ENCODE results near the gene DENND6B.

DNA sequence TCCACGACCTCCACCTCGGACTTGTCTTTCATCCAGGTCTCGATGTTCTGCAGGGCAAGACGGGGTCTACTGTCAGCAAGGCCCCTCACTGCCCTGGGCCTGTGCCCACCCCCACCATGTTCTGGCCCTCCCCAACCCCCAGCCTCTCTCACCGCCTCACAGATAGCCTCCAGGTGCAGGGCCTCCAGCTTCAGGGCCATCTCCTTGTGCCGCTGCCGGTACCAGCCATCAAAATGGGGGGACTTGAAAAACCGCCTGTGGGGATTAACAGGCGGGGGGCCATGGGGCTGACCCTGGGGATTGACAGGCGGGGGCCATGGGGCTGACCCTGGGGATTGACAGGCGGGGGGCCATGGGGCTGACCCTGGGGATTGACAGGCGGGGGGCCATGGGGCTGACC, 14.4 kb downstream of the DENND6B start:
- no peak for TF ChIP-seq ZNF423 (CRISPR knock-in tag; IDR thresholded peaks at IDR 0.05)
- no peak for TF ChIP-seq ZNF232 (CRISPR knock-in tag; IDR thresholded peaks at IDR 0.05)
- TF ChIP-seq, protein P1, sequence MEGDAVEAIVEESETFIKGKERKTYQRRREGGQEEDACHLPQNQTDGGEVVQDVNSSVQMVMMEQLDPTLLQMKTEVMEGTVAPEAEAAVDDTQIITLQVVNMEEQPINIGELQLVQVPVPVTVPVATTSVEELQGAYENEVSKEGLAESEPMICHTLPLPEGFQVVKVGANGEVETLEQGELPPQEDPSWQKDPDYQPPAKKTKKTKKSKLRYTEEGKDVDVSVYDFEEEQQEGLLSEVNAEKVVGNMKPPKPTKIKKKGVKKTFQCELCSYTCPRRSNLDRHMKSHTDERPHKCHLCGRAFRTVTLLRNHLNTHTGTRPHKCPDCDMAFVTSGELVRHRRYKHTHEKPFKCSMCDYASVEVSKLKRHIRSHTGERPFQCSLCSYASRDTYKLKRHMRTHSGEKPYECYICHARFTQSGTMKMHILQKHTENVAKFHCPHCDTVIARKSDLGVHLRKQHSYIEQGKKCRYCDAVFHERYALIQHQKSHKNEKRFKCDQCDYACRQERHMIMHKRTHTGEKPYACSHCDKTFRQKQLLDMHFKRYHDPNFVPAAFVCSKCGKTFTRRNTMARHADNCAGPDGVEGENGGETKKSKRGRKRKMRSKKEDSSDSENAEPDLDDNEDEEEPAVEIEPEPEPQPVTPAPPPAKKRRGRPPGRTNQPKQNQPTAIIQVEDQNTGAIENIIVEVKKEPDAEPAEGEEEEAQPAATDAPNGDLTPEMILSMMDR (IDR thresholded peaks at IDR 0.05), result no peak
- TF ChIP-seq NR1H2 (CRISPR knock-in tag; IDR thresholded peaks at IDR 0.05), result no peak
- TF ChIP-seq, protein P2, sequence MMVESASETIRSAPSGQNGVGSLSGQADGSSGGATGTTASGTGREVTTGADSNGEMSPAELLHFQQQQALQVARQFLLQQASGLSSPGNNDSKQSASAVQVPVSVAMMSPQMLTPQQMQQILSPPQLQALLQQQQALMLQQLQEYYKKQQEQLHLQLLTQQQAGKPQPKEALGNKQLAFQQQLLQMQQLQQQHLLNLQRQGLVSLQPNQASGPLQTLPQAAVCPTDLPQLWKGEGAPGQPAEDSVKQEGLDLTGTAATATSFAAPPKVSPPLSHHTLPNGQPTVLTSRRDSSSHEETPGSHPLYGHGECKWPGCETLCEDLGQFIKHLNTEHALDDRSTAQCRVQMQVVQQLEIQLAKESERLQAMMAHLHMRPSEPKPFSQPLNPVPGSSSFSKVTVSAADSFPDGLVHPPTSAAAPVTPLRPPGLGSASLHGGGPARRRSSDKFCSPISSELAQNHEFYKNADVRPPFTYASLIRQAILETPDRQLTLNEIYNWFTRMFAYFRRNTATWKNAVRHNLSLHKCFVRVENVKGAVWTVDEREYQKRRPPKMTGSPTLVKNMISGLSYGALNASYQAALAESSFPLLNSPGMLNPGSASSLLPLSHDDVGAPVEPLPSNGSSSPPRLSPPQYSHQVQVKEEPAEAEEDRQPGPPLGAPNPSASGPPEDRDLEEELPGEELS (CRISPR knock-in tag; IDR thresholded peaks at IDR 0.05), result no peak
- TF ChIP-seq ZNF138 (CRISPR knock-in tag; conservative IDR thresholded peaks at IDR 0.05), result no peak
- TF ChIP-seq SMAD3 (CRISPR knock-in tag; IDR thresholded peaks at IDR 0.05; ENCODE audit: borderline replicate concordance), result no peak
- TF ChIP-seq, protein P3, sequence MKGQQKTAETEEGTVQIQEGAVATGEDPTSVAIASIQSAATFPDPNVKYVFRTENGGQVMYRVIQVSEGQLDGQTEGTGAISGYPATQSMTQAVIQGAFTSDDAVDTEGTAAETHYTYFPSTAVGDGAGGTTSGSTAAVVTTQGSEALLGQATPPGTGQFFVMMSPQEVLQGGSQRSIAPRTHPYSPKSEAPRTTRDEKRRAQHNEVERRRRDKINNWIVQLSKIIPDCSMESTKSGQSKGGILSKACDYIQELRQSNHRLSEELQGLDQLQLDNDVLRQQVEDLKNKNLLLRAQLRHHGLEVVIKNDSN (CRISPR knock-in tag; IDR thresholded peaks at IDR 0.05), result no peak
- TF ChIP-seq, protein P4, sequence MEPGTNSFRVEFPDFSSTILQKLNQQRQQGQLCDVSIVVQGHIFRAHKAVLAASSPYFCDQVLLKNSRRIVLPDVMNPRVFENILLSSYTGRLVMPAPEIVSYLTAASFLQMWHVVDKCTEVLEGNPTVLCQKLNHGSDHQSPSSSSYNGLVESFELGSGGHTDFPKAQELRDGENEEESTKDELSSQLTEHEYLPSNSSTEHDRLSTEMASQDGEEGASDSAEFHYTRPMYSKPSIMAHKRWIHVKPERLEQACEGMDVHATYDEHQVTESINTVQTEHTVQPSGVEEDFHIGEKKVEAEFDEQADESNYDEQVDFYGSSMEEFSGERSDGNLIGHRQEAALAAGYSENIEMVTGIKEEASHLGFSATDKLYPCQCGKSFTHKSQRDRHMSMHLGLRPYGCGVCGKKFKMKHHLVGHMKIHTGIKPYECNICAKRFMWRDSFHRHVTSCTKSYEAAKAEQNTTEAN (CRISPR knock-in tag; IDR thresholded peaks at IDR 0.05), result no peak
- TF ChIP-seq NFYB (CRISPR knock-in tag; conservative IDR thresholded peaks at IDR 0.05; ENCODE audit: low read depth), result no peak
- TF ChIP-seq FOXJ3 (CRISPR knock-in tag; IDR thresholded peaks at IDR 0.05; ENCODE audit: borderline replicate concordance), result no peak
- TF ChIP-seq, protein P5, sequence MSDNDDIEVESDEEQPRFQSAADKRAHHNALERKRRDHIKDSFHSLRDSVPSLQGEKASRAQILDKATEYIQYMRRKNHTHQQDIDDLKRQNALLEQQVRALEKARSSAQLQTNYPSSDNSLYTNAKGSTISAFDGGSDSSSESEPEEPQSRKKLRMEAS (CRISPR knock-in tag; IDR thresholded peaks at IDR 0.05), result no peak

All from WTC11 (cell line).